K562 (cell line): ENCODE measurements around the gene GNS. TPM values are rescaled to one million over a fixed set of nuclear protein-coding genes. Genes with fewer than 3 reads are reported as not detected.

Experiments
- CUX1 ChIP-seq: fragments of 200-800 bp; sonication (Bioruptor generic); IDR thresholded peaks from 2 replicates; pipeline ENCODE4 v1.6.1; 2016; ENCODE audit warnings: missing genetic modification characterization, missing compliant biosample characterization
- ESRRA ChIP-seq: fragments of 450-650 bp; IDR thresholded peaks from 2 replicates; pipeline ENCODE4 v1.6.1; 2014; ENCODE audit warnings: low read depth, mild to moderate bottlenecking, moderate library complexity, borderline replicate concordance
- MCM5 ChIP-seq: fragments of 450-650 bp; IDR thresholded peaks from 2 replicates; pipeline ENCODE4 v1.6.1; 2016; ENCODE audit warnings: low read depth
- NFE2L1 ChIP-seq: fragments of 450-650 bp; IDR thresholded peaks from 2 replicates; pipeline ENCODE4 v1.6.1; 2016; ENCODE audit warnings: missing genetic modification characterization, low read depth, mild to moderate bottlenecking, missing compliant biosample characterization, moderate library complexity, borderline replicate concordance
- NFIC ChIP-seq: fragments of 450-650 bp; IDR thresholded peaks from 2 replicates; pipeline ENCODE4 v1.6.1; 2017; ENCODE audit warnings: mild to moderate bottlenecking, inconsistent platforms
- PHF21A ChIP-seq: fragments of 450-650 bp; IDR thresholded peaks from 2 replicates; pipeline ENCODE4 v1.6.1; 2017; ENCODE audit warnings: low read depth, borderline replicate concordance
- POLR3G ChIP-seq: IDR thresholded peaks from 2 replicates; pipeline ENCODE4 v1.6.1; 2011; ENCODE audit not compliant: insufficient read length, insufficient replicate concordance; ENCODE audit errors: extremely low read depth
- ZKSCAN8 ChIP-seq: fragments of 200-800 bp; sonication (Bioruptor generic); IDR thresholded peaks from 2 replicates; pipeline ENCODE4 v1.6.1; 2016; ENCODE audit warnings: missing genetic modification characterization, missing compliant biosample characterization
- ZNF217 ChIP-seq: sonication (generic); formaldehyde crosslinking; IDR thresholded peaks from 2 replicates; pipeline ENCODE4 v1.8.0; 2022; ENCODE audit warnings: mild to moderate bottlenecking, missing genetic modification reagents
- polyA plus RNA-seq, 8 experiments: library from polyadenylated mRNA; depleted of rRNA in 4 of 8; stranded (reverse) in 5 of 8; unstranded in 3 of 8; fragments of >200 nt; fragmentation: Nextera tagmentation in 2 of 8; fragmentation: Illumina TruSeq in 1 of 8; extraction: Ambion mirVana in 2 of 8; extraction: Trizol in 1 of 8; gene quantifications; 2 replicates each; pipeline versions ENCODE4 v1.2.1 to v1.2.3, GENCODE V29; 2011 to 2014; ENCODE audit warnings: inconsistent platforms in 1 of 8, missing spikeins in 1 of 8
- total RNA-seq, 7 experiments: library from RNA; depleted of rRNA in 6 of 7; stranded (reverse); fragments of >200 nt in 6 of 7; fragmentation: Illumina TruSeq in 2 of 7; extraction: Trizol in 2 of 7; gene quantifications; 2 replicates each; pipeline versions ENCODE4 v1.2.1 to v1.2.3, GENCODE V29; 2011 to 2021; ENCODE audit warnings: low replicate concordance in 1 of 7
- TF ChIP-seq, protein P1 (sequence below), 2 experiments: fragments of 450-650 bp in 1 of 2; sonication (generic) in 1 of 2; formaldehyde crosslinking in 1 of 2; IDR thresholded peaks; 2 replicates each; pipeline versions ENCODE4 v1.7.1 to v1.9.0; 2016 to 2022; ENCODE audit warnings: inconsistent platforms in 1 of 2, mild to moderate bottlenecking in 1 of 2, missing genetic modification reagents in 1 of 2
- TF ChIP-seq, protein P2 (sequence below): fragments of 450-650 bp; formaldehyde crosslinking; IDR thresholded peaks from 2 replicates; pipeline ENCODE4 v1.4.0; 2022; ENCODE audit warnings: missing genetic modification characterization

GNS gene
- total and polyA plus RNA-seq, 9 of the 15 experiments (the other 6 are each of a cell fraction or from before 2014, with no cell fraction given), result 4.6 to 30.3 (median 18.9) TPM

DNA sequence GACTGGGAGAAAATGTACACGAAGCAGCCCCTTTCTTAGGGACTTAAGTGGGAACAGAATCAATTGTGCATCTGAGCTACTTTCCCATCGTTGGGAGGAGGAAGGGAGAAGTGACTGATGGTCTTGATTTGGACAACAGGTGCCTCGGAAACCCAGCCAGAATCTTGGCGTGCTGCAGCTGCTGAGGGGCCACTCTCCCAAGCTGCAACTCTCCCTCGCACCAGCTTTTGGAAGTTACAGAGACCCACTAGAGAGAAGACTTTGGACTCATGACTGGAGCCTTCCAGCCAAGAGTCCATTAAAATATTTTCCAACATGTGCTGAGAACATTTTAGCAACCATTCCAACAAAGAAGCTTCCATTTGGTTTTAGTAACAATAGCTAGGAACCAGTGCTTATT, 52.3 kb downstream of the GNS start (continued):
- TF ChIP-seq CUX1 (CRISPR knock-in tag), result no peak
- no peak for TF ChIP-seq ESRRA
- no peak for TF ChIP-seq POLR3G
- TF ChIP-seq NFIC, result no peak
- TF ChIP-seq ZKSCAN8 (CRISPR knock-in tag), result no peak
- no peak for TF ChIP-seq PHF21A
- no peak for TF ChIP-seq MCM5
- TF ChIP-seq, protein P1, sequence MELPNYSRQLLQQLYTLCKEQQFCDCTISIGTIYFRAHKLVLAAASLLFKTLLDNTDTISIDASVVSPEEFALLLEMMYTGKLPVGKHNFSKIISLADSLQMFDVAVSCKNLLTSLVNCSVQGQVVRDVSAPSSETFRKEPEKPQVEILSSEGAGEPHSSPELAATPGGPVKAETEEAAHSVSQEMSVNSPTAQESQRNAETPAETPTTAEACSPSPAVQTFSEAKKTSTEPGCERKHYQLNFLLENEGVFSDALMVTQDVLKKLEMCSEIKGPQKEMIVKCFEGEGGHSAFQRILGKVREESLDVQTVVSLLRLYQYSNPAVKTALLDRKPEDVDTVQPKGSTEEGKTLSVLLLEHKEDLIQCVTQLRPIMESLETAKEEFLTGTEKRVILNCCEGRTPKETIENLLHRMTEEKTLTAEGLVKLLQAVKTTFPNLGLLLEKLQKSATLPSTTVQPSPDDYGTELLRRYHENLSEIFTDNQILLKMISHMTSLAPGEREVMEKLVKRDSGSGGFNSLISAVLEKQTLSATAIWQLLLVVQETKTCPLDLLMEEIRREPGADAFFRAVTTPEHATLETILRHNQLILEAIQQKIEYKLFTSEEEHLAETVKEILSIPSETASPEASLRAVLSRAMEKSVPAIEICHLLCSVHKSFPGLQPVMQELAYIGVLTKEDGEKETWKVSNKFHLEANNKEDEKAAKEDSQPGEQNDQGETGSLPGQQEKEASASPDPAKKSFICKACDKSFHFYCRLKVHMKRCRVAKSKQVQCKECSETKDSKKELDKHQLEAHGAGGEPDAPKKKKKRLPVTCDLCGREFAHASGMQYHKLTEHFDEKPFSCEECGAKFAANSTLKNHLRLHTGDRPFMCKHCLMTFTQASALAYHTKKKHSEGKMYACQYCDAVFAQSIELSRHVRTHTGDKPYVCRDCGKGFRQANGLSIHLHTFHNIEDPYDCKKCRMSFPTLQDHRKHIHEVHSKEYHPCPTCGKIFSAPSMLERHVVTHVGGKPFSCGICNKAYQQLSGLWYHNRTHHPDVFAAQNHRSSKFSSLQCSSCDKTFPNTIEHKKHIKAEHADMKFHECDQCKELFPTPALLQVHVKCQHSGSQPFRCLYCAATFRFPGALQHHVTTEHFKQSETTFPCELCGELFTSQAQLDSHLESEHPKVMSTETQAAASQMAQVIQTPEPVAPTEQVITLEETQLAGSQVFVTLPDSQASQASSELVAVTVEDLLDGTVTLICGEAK (IDR thresholded peaks at IDR 0.05), result no peak
- TF ChIP-seq, protein P1 (CRISPR knock-in tag; IDR thresholded peaks at IDR 0.05), result no peak
- TF ChIP-seq, protein P2, sequence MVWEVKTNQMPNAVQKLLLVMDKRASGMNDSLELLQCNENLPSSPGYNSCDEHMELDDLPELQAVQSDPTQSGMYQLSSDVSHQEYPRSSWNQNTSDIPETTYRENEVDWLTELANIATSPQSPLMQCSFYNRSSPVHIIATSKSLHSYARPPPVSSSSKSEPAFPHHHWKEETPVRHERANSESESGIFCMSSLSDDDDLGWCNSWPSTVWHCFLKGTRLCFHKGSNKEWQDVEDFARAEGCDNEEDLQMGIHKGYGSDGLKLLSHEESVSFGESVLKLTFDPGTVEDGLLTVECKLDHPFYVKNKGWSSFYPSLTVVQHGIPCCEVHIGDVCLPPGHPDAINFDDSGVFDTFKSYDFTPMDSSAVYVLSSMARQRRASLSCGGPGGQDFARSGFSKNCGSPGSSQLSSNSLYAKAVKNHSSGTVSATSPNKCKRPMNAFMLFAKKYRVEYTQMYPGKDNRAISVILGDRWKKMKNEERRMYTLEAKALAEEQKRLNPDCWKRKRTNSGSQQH, result no peak
- TF ChIP-seq ZNF217, result no peak
- TF ChIP-seq NFE2L1 (tag), result no peak
